ENCODE results near the gene FAM83B. TPM values are rescaled to one million over a fixed set of nuclear protein-coding genes. Genes with fewer than 3 reads are reported as not detected.

FAM83B gene
- total RNA-seq, 1 experiment from 2014 or later = 5.7 TPM

GRCh38 chr6:54875539-54875938 lies 29.0 kb downstream of the FAM83B start:
- H3K4me3 Mint-ChIP-seq = no peak overlapping the region
- H2AFZ ChIP-seq (ENCODE audit: low read length) = no peak overlapping the region
- no peak overlapping the region for H3K9ac ChIP-seq (ENCODE audit: extremely low read depth, insufficient read length, low read length)
- TF ChIP-seq, protein P1, sequence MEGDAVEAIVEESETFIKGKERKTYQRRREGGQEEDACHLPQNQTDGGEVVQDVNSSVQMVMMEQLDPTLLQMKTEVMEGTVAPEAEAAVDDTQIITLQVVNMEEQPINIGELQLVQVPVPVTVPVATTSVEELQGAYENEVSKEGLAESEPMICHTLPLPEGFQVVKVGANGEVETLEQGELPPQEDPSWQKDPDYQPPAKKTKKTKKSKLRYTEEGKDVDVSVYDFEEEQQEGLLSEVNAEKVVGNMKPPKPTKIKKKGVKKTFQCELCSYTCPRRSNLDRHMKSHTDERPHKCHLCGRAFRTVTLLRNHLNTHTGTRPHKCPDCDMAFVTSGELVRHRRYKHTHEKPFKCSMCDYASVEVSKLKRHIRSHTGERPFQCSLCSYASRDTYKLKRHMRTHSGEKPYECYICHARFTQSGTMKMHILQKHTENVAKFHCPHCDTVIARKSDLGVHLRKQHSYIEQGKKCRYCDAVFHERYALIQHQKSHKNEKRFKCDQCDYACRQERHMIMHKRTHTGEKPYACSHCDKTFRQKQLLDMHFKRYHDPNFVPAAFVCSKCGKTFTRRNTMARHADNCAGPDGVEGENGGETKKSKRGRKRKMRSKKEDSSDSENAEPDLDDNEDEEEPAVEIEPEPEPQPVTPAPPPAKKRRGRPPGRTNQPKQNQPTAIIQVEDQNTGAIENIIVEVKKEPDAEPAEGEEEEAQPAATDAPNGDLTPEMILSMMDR (conservative IDR thresholded peaks at IDR 0.05) = no peak
- H3K14ac ChIP-seq (ENCODE audit: insufficient read depth, low read length) = no peak overlapping the region
- 89% methylated on average over 2 of the region's 3 CpGs for WGBS (ENCODE audit: extremely low coverage, insufficient read length, low lambda C conversion rate)
- no peak overlapping the region for H3K56ac ChIP-seq (ENCODE audit: insufficient read length, low read depth, low read length)
- no peaks in the 10 kb centered on the region for H3K79me1 ChIP-seq (ENCODE audit: insufficient read depth, low read depth, low read length, poor library complexity, severe bottlenecking)
- H3K9me3 ChIP-seq (ENCODE audit: control insufficient read depth, low read depth, low read length) = no peaks in the 10 kb centered on the region
- no peak overlapping the region; a peak in 1 of 7 replicates for H3K27ac Mint-ChIP-seq
- no peak overlapping the region for H3K27ac ChIP-seq (ENCODE audit: insufficient read length, low read depth, low read length)
- H3K36me3 Mint-ChIP-seq (ENCODE audit: insufficient read depth in 1 of 3, low read depth in 3 of 3) = no peaks in the 10 kb centered on the region
- H3K23ac ChIP-seq (ENCODE audit: insufficient read length, low read depth, low read length) = no peak overlapping the region
- H2BK120ac ChIP-seq (ENCODE audit: low read depth, low read length, poor library complexity, severe bottlenecking) = no peak overlapping the region
- H3K23me2 ChIP-seq (ENCODE audit: insufficient read length, low read depth, low read length, poor library complexity, severe bottlenecking) = no peaks in the 10 kb centered on the region
- H4K5ac ChIP-seq (ENCODE audit: insufficient read length, low read depth, low read length) = no peak overlapping the region
- no peaks in the 10 kb centered on the region for H3K27me3 ChIP-seq (ENCODE audit: insufficient read depth, low read length)
- no peak overlapping the region for H3T11ph ChIP-seq (ENCODE audit: low read length)
- no peaks in the 10 kb centered on the region for H3K9me3 Mint-ChIP-seq
- no peaks in the 10 kb centered on the region for H3K79me2 ChIP-seq (ENCODE audit: insufficient read depth, low read length)
- H3K4me2 ChIP-seq (ENCODE audit: insufficient read depth, insufficient read length, low read length) = no peak overlapping the region
- H3K4me1 ChIP-seq (ENCODE audit: insufficient read depth, low read length) = no peaks in the 10 kb centered on the region
- no peak overlapping the region for H2BK5ac ChIP-seq (ENCODE audit: insufficient read length, low read length)
- no peaks in the 10 kb centered on the region for H4K20me1 ChIP-seq (ENCODE audit: control insufficient read depth, insufficient read depth, insufficient read length)
- no peak overlapping the region for H2AK5ac ChIP-seq (ENCODE audit: insufficient read length, low read length)
- no peak overlapping the region for H4K91ac ChIP-seq (ENCODE audit: insufficient read length, low read depth, low read length)
- H2BK20ac ChIP-seq (ENCODE audit: low read depth, low read length, poor library complexity, severe bottlenecking) = no peak overlapping the region
- no peak overlapping the region for H2BK12ac ChIP-seq (ENCODE audit: insufficient read length, low read depth, low read length)
- H3K4me1 Mint-ChIP-seq = no peaks in the 10 kb centered on the region
- no peak for DNase-seq
- no peak overlapping the region for H3K4ac ChIP-seq (ENCODE audit: low read depth, low read length)
- H3K27me3 Mint-ChIP-seq (ENCODE audit: low read depth) = no peaks in the 10 kb centered on the region
- no peak overlapping the region for H4K8ac ChIP-seq (replicated peaks; ENCODE audit: insufficient read length, low read depth, low read length)
- no peak overlapping the region for H2BK15ac ChIP-seq (ENCODE audit: low read depth, low read length)
- H3K18ac ChIP-seq (ENCODE audit: insufficient read length, low read depth, low read length) = no peak overlapping the region

All from H9 (cell line).